ENCODE measurements around the gene BPIFB1. TPM values are rescaled to one million over a fixed set of nuclear protein-coding genes. Genes with fewer than 3 reads are reported as not detected.

BPIFB1 gene
- total RNA-seq, 3 donors from 2014 or later, result 0.66 to 1.0 TPM; not detected in 1

DNA sequence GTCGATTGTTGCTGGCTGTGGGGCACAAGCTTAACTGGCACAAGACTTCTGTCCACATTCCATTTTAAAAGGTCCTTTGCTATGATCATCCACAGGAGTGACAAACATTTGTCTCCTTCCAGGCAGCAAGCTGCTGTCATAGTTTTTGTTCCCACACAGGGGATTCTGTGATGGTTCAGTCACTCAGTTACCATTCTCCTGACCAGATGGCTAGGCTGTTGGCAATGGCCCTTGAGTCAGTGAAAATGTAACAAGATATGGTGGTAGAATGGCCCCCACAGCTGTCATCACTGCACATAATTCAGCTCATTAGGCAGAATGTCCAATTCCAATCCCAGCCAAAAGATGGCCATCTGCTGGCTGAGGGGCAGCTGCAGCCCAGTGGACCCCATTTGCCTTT, 33.6 kb upstream of the BPIFB1 start:
- no peak overlapping the region for H3K4me3 ChIP-seq
- TF ChIP-seq POLR2AphosphoS5 (IDR thresholded peaks at IDR 0.05) (no peak), POLR2A (IDR thresholded peaks at IDR 0.05) (no peak)
- TF ChIP-seq, protein P1, sequence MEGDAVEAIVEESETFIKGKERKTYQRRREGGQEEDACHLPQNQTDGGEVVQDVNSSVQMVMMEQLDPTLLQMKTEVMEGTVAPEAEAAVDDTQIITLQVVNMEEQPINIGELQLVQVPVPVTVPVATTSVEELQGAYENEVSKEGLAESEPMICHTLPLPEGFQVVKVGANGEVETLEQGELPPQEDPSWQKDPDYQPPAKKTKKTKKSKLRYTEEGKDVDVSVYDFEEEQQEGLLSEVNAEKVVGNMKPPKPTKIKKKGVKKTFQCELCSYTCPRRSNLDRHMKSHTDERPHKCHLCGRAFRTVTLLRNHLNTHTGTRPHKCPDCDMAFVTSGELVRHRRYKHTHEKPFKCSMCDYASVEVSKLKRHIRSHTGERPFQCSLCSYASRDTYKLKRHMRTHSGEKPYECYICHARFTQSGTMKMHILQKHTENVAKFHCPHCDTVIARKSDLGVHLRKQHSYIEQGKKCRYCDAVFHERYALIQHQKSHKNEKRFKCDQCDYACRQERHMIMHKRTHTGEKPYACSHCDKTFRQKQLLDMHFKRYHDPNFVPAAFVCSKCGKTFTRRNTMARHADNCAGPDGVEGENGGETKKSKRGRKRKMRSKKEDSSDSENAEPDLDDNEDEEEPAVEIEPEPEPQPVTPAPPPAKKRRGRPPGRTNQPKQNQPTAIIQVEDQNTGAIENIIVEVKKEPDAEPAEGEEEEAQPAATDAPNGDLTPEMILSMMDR (IDR thresholded peaks at IDR 0.05), result no peak
- H3K4me1 ChIP-seq, result no peaks in the 10 kb centered on the region
- no peaks in the 10 kb centered on the region for H3K36me3 ChIP-seq
- no peaks in the 10 kb centered on the region for H3K27me3 ChIP-seq
- no peaks in the 10 kb centered on the region for H3K9me3 ChIP-seq
- H3K27ac ChIP-seq, result no peak overlapping the region
- no peak for DNase-seq (ENCODE audit: low spot score in 2 of 2)
- intact Hi-C loops (cut with DNase I; ENCODE audit: low total_unique reads), result no loop called here

DNA sequence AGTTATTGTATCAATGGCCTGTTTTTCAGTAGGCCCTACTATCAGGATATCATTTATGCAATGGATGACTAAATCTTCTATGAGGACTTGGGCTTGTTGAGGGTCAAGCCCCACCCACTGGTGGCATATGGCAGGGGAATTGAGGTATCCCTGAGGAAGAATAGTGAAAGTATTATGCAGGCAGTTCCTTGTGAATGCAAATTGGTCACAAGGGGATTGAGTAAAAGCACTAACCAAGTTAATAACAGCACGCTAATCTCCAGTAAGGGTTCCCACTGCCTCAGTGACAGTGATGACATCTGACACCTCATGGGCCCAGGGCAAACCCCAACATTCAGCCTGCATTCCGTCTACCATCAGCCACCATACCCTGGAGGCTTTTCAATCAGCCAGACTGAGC, 32.3 kb upstream of the BPIFB1 start:
- Histone ChIP-seq H3K36me3 (no peaks in the 10 kb centered on the region), H3K27ac (no peak overlapping the region), H3K4me1 (no peaks in the 10 kb centered on the region), H3K9me3 (peaks cover 0 to under 1% of the 10 kb centered on the region in 2 donors), H3K27me3 (no peaks in the 10 kb centered on the region), H3K4me3 (no peak overlapping the region)
- TF ChIP-seq POLR2AphosphoS5 (IDR thresholded peaks at IDR 0.05) (no peak), POLR2A (IDR thresholded peaks at IDR 0.05) (no peak)
- TF ChIP-seq, protein P1 (IDR thresholded peaks at IDR 0.05), result no peak
- no peak for DNase-seq (ENCODE audit: low spot score in 2 of 2)
- intact Hi-C loops (cut with DNase I; ENCODE audit: low total_unique reads), result no loop called here

DNA sequence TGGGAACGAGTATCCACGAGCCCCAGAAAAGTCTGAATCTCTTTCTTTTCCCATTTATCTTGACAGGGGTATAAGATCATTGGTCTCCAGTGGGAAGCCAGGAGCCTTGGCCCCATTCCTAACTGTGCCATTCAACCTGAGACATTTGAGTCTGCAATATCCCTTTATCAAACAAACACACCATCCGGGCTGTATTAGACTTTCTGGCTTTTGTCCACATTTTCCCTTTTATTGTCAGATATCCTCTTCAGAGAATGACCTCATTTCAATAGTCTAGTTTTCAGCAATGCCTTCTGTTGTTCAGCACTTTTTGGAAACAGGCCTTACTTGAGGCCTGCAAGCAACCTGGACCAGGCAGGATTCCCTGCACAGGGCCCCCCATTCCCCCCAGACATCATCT, 31.5 kb upstream of the BPIFB1 start:
- Histone ChIP-seq H3K4me3 (no peak overlapping the region), H3K27ac (no peak overlapping the region), H3K4me1 (no peaks in the 10 kb centered on the region), H3K9me3 (peaks cover 0 to 5% of the 10 kb centered on the region in 2 donors), H3K27me3 (no peaks in the 10 kb centered on the region), H3K36me3 (no peaks in the 10 kb centered on the region)
- DNase-seq (ENCODE audit: low spot score in 2 of 2), result no peak
- intact Hi-C loops (cut with DNase I; ENCODE audit: low total_unique reads), result no loop called here
- no peak for TF ChIP-seq POLR2A (IDR thresholded peaks at IDR 0.05)
- TF ChIP-seq, protein P1 (IDR thresholded peaks at IDR 0.05), result no peak
- no peak for TF ChIP-seq POLR2AphosphoS5 (IDR thresholded peaks at IDR 0.05)

DNA sequence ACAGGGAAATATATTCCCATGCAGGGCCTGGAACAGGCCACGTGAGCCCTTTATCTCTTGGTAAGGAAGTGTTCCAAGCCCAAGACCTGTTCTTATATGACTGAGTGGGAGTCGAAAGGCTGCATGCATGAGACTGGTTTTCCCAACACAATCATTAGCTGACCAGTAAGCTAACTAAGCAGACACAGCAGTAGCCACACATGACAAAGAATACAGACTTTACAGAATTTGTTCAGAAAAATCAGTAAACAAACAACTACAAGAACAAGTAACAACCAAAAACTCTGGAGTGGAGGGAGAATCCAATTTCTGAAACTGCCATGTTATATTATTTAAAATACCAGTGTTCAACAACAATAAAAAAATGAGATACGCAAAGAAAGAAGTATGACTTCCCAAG, 30.6 kb upstream of the BPIFB1 start:
- Histone ChIP-seq H3K36me3 (no peaks in the 10 kb centered on the region), H3K4me3 (no peak overlapping the region), H3K4me1 (no peaks in the 10 kb centered on the region), H3K27ac (no peak overlapping the region), H3K9me3 (peaks cover 0 to 5% of the 10 kb centered on the region in 2 donors), H3K27me3 (no peaks in the 10 kb centered on the region)
- DNase-seq (ENCODE audit: low spot score in 2 of 2), result no peak
- intact Hi-C loops (cut with DNase I; ENCODE audit: low total_unique reads), result no loop called here
- TF ChIP-seq, protein P1 (IDR thresholded peaks at IDR 0.05), result no peak
- TF ChIP-seq POLR2A (IDR thresholded peaks at IDR 0.05), result no peak
- TF ChIP-seq POLR2AphosphoS5 (IDR thresholded peaks at IDR 0.05), result no peak

DNA sequence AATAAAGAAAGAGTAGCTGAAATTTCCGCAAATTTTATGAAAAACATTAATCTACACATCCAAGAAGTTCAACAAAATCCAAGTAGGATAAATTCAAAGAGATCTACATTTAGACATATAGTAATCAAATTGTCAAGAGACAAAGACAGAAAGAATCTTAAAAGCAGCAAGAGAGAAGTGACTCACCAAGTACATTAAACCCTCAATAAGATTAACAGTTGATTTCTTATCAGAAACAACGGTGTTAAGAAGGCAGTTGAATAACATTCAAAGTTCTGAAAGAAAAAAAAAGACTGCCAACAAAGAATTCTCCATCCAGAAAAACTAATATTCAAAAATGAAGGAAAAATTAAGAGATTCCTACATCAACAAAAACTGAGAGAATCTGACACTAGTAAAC, 28.0 kb upstream of the BPIFB1 start:
- TF ChIP-seq, protein P1 (IDR thresholded peaks at IDR 0.05), result no peak
- TF ChIP-seq POLR2AphosphoS5 (IDR thresholded peaks at IDR 0.05) (no peak), POLR2A (IDR thresholded peaks at IDR 0.05) (no peak)
- H3K4me1 ChIP-seq, result no peaks in the 10 kb centered on the region
- H3K27ac ChIP-seq, result no peak overlapping the region
- H3K9me3 ChIP-seq, result peaks cover 0 to 5% of the 10 kb centered on the region in 2 donors
- no peaks in the 10 kb centered on the region for H3K27me3 ChIP-seq
- no peaks in the 10 kb centered on the region for H3K36me3 ChIP-seq
- intact Hi-C loops (cut with DNase I; ENCODE audit: low total_unique reads), result no loop called here
- no peak for DNase-seq (ENCODE audit: low spot score in 2 of 2)
- H3K4me3 ChIP-seq, result no peak overlapping the region

Data from breast epithelium (tissue), 4 donors.